OCI-LY1 (cell line): ENCODE data around the gene FAIM2.

ENCODE experiments used
- CTCF ChIP-seq: fragments of 200-600 bp; sonication (generic), shearing (Covaris generic); IDR thresholded peaks from 2 replicates; pipeline ENCODE4 v1.5.1; 2017; ENCODE audit warnings: mild to moderate bottlenecking, antibody characterized with exemption, low read length, moderate library complexity, mixed read lengths
- EZH2 ChIP-seq: fragments of 200-600 bp; sonication (generic), shearing (Covaris generic); IDR thresholded peaks from 2 replicates; pipeline ENCODE4 v1.8.0; 2017; ENCODE audit warnings: borderline replicate concordance, mixed run types, mild to moderate bottlenecking, antibody characterized with exemption, low read length, moderate library complexity, mixed read lengths

GRCh38 chr12:49875115-49875720 is 28.5 kb downstream of the FAIM2 start:
- TF ChIP-seq CTCF (no peak), EZH2 (no peak)
